Measurements from ENCODE around the gene DUSP5.
"Not testable (repeated sequence)": the region's sequence is repeated elsewhere in the genome, so short reads cannot be mapped to it uniquely, and the experiment has no call there.

Gene DUSP5

DNA sequence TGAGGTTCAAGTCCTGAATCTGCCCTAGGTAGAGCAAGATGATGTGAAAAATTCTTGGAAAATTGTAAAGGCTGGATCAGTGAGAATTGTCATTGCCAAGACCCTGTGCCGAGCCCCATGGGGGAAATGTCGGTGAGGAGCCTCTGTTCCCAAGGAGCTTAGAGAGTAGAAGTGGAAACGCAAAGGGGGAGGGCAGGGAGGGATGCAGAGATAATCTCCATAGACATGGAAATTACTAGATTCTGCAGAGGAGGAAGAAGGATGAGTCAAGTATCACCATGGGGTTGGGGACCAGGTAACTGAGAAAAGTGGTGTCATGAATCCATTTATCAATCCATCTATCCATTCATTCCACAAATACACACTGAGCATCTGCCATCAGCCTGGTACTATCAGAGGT, 26.0 kb downstream of the DUSP5 start:
- DNase-seq, result no peak

DNA sequence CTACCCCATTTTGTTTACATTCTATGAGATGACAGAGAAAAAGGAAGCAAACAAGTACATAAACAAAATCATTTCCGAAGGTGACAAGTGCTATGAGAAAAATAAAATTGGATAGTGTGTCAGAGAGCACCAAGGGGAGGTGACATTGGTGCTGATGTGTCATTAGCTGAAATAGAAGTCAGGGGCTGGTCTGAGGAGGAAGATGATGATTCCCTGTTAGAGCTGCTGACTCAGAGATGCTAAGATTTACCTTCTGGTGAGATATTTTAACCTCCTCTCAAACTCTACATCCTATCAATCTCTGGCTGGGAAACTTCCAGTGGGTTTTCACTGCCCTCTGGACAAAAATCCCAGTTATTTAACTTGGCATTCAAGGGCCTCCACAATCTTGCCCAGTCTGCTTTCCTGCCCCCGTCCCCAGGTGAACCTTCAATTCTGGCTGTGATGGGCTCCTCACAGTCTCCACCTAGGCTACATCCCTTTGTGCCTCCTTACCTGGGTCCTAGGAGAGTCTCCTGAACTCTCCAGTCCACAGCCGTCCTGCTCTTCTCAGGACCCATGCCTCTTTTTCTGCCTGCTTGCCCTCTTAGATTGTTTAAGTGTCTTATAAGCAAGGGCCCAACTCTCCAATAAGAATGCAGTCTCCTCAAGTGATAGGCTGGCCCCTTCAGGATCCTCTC, 26.6 kb downstream of the DUSP5 start:
- DNase-seq, result no peak

DNA sequence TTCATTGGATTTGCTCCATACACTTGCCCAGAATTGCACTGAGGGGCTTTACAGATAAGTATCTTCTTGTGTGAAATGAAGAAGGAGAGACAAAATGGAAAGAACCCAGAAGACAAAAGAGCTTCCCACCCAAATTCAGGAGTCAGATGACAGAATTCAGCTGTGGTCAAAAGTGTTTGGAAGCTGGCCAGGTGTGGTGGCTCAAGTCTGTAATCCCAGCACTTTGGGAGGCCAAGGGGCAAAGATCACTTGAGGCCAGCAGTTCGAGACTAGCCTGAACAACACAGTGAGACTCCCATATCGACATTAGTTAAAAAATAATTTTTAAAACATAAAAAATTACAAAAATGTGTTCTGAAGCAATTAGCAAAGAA, 27.1 kb downstream of the DUSP5 start:
- no peak for DNase-seq

DNA sequence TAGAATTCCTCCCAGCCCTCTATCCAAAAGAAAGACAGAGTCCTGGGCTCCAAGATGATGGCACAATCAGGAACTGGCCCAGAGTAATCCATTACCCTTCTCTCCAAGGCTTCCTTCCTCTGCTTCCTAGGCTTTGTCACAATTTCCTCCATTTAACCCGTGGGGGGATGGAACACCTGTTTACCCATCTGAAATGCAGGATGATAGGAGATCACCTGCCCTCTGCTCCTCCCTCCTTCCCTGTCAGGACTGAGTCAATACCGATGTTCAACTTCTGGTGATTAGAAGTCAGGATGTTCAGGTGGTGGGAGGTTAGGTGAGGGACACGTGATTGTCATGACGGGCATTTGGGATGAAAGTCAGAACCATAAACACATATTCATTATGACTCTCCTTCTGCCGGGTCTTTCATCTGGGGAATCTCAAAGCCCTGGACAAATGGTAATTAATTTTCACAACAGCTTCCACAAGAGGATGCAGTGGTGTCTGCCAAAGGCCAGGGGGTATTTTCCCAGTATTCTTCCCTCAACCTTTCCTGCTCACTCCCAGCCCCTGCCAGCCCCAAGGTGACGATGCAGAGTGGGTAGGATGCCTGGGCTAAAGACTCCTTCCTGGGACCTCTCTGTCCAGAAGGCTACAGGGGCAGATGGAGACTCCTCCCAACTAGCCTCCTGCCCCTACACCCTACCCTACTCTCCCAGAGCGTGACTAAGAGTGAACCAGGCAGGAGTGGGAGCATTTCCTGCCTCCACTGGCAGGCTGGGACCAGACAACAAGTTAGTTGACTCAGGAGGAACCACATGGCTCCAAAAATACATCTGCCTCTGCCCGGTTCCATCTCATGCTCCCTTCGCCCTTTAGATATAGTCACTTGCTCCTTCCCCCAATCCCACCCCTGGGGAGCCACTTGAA, 27.9 kb downstream of the DUSP5 start:
- no peak for DNase-seq

DNA sequence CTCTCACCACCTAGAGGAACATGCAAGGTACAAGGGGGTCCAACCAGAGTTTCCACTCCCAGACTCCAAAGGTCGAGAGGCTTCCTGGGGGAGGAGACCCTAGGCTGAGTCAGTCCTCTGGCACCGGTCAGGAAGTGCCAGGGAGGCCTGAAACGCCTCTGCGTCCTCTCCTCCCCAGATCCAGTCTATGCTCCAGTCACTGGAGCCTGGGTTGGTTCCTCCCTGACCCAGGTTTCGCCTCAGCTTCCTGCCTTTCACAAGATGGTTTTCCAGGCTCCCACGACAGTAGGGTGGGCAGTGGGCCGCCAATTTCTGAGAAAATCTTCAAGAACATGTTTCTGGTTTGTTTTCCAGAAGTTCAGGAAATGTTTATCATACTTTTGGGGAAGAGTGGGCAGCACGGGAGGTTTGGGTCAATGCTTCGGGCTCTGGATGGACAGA, 30.0 kb downstream of the DUSP5 start:
- no peak for DNase-seq

DNA sequence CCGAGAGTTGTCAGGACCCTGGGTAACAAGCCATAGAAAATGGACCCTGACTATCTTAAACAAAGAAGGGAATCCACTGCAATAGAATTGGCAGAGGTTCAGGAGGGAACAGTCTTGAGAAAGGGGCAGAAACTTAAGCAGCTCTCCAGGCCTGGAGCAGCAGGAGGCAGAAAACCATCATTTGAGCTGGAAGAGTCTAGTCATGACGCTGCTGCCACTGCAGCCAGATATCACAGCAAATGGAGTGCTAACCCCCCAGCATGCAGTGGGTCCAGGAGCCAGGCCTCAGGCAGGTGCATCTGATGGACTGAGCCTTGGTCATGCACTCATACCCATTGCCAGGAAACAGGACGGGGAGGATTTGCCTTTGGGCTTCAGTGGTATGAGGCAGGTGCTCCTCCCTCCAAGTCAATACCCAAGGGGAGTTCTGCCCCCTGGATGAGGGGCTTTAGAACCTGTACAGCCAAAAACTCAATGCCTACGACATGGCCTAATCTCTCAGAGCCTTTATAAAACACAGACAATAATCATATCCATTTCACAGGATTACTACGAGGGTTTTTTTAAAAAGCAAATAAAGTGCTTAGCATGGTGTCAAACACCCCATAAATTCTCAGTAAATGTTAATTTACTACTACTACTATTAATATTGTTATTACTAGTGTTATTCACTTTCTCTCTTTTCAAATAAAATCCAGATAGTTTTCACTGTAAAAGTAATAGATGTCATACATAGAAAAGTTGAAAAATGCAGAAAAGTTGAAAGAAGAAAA, 30.7 kb downstream of the DUSP5 start:
- no peak for DNase-seq

DNA sequence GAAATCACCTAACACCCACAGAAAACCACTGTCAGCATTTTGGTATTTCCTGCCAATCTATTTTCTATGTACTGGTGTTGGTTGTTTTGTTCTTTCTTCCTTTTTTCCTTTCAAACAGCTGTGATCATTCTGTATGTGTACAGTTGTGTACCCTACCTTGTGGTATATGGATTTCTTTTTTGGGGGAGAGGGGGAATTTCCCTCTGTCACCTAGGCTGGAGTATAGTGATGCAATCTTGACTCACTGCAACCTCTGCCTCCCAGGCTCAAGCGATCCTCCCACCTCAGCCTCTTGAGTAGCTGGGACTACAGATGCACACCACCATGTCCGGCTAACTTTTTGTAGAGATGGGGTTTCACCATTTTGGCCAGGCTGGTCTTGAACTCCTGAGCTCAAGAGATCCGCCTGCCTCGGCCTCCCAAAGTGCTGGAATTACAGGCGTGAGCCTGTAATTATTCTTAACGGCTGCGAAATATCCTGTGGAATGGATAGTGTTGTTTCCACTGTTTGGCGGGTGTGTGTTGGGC, 31.4 kb downstream of the DUSP5 start:
- not testable (repeated sequence) for DNase-seq

DNA sequence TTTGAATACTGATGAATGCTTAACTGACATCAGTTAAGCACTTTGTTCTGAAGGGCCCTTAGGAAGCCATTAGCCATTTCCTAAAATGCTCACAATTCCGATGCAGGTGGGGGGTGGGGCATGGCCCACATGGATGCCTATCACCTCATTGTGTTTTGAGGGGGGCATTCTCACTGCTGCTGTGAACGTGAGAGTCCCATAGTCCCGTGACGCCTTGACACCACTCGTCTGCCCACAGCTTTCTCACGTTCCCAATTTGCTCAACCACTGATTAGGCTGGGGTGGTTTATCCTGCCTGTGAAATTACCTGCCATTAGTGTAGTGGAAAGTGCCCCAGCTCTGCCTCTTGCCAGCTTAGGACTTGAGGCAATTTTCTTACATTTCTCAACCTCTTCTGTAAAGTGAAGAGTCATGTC, 31.9 kb downstream of the DUSP5 start:
- DNase-seq, result no peak

DNA sequence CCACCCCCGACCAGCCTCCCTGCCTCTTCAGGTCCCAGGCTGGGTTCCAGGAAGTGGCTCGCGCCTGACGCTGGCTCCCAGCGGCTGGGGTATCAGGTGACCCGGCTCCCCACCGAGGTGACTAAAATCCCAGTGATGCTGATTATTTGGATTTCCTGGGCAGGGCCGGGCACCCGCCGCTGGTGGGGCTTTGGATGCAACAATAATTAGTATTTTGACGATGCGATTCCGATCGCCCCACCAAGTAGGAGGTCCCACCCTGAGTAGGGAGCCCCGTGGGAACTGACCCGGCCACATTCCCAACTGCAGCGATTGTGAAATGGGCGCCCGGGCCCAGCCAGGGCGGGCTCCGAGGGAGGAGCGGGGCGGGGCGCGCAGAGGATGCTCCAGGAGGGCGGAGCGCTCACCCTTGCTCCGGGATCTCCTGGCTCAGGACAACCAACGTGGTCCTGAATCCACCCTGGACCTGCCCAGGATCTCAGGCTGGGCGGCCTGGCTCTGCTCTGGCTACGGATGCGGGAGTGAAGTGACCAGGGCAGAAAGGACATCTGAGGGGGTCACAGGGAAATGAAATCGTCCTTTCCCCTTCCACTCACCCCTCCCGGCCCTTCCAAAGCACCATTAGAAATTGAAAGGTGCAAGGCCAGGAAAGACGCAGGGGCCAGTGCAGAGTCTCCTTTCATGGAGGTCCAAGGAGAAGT, 32.6 kb downstream of the DUSP5 start:
- DNase-seq, result no peak

DNA sequence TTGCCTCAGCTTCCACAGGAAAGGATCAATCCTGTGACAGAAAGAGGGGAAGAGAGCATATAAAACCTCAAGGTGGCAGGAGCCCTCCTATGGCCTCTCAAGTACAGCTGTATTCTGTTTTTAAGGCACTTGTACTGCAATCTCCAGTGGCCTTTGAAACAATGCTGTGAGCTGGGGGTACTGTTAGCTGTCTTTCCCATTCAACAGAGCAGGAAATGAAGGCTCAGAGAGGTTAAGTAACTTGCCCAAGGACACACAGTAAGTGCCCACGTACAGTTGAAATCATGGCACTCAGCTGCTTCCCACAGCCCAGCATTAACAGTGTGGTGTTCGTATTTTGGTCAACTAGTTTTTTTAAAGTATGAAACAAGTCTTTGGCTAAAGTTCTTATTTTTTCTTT, 34.0 kb downstream of the DUSP5 start:
- no peak for DNase-seq

DNA sequence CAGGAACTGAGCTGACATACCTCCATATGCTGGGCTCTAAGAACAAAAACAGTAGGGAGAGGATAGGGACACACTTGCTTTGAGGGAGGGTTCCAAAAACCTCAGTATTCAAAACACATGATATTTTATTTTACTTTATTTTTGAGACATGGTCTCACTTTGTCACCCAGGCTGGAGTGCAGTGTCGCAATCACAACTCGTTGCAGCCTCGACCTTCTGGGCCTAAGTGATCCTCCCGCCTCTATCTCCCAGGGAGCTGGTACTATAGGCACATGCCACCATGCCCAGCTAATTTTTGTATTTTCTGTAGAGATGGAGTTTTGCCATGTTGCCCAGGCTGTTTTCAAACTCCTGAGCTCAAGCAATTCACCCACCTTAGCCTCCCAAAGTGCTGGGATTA, 34.9 kb downstream of the DUSP5 start:
- not testable (repeated sequence) for DNase-seq

DNA sequence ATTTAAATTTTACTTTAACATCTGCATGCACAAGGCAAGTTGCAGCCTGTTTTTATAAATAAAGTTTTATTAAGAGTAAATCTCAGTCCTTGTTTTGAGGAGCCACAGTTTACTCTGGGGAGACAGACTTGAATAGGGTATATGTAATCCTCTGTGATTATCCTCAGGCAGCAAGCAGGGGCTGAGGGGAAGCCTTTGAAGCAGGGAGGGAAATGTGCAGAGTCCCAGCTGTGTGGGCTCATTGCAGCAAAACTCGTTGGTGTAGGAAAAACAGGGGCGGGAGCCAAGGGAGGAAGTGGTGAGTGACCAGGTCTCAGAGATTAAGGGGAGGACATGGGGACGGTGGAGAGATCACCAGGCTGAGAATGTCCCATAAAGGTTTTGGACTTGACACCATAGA, 35.4 kb downstream of the DUSP5 start:
- no peak for DNase-seq

DNA sequence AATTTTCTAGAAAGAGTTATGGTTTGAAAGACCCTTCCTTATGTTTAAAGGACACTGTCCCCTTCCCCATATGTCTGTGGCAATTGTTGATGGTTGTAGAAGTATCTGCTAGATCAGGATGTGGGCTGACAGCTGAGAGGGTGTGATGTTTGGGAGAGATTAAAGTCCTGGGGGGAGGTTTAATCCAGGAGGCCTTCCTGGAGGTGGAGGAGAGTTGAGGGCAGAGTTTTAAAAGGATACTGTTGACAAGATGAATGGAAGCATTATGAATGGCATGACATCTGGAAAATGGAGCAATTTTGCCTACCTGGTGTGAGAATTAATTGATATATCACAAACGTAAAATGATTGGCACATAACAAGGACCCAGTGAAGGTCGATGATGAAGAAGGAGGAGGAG, 36.9 kb downstream of the DUSP5 start:
- DNase-seq, result no peak

DNA sequence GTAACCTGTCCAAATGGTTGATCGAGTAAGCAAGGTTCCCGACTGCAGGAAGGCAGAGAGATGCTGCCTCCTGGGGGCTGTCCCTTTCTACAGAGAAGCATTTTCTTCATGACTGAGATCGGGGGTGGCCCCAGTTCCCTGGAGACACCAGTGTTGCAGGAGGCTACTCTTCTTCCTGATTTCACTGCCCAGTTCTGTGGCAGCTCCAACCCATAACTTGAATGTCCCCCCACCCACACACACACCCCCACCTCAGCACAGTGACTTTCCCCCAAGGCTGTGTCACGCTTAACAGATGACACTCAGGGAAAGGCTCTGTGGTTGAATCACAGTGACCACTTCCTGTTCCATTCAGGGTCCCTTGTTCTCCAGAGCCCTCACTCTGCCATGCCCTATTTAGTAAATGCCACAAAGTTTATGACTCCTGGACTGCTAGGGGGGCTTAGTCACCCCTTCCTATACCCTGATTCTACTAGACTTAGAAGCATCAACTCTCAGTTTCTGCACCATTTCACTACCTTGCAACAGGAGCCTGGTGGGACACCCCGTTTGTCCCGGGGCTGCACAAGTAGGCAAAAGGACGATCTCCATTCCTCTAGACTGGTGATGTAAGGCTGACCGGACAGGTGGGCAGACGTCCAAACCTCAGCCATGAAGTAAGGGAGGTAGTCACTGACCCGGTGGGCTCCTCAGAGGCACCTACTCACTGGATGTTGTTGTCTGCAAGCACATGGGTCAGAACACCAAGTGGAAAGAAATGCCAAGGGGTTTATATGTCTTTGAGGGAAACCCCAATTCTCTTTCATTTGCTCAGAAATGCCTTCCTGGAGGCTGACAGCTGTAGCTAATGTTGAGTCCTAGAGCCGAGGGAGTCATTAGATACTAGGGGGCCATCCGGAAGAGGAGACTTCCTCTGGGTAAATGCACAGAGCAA, 38.5 kb downstream of the DUSP5 start:
- DNase-seq, result no peak

DNA sequence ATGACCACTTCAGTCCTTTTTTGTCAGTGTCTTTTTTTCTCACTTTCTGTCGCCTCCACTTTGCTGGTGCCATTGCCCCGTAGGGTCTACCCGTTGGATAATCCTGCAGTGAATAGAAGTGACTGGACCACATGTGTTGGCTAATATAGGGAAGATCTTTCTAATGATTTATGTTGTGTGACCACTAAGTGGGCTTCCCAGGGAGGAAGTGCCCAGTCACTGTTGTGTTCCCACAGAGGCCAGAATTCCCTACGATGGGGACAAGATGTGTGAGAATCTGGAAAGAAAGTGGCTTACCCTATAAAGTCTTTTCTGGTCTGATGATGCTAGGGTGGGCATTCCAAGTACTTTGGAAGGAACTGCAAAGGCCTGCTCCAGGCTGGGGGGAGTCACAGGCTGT, 41.4 kb downstream of the DUSP5 start:
- no peak for DNase-seq

DNA sequence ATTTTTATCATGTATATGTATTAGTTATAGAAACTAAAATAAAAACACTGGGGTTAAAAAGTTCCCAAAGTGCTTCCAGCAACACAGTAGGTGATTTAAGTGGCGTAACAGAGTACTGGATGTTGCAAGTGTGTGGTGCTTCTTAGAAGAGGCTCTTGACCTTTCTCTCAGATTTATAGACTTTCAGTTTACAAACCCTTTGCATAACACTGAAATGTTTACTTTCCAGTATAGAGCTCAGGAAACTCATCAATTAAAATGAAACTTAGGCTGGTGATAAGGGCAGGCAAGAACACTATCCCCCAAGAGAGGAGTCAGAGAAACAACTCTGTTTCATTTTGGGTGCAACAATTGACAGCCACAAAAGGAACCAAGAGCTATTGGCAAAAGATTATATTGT, 42.3 kb downstream of the DUSP5 start:
- DNase-seq, result no peak

DNA sequence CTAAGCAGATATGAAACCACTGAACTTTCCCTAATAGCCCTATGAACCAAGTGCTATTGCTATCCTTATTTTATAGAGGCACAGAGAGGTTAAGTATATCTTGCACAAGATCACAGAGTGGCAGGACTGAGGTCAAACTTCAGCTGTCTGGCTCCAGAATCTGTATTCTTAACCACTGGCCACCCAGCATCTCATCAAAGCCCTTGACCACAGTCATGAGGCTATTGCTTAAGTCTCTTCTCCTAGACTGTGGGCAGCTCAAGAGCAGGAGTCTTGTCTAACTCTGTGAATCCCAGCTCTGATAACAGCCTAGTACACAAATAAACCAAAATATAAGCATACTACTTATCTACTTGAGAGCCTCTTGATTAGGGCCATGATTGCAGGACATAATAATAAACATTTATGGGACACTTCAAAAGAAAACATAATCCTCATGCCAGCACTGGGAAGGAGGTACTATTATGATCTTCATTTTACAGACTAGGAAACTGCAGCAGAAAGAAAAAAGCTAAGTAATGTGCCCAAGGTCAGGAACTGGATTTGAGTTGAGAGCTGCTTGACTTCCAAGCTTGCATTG, 47.3 kb downstream of the DUSP5 start:
- DNase-seq, result no peak

DNA sequence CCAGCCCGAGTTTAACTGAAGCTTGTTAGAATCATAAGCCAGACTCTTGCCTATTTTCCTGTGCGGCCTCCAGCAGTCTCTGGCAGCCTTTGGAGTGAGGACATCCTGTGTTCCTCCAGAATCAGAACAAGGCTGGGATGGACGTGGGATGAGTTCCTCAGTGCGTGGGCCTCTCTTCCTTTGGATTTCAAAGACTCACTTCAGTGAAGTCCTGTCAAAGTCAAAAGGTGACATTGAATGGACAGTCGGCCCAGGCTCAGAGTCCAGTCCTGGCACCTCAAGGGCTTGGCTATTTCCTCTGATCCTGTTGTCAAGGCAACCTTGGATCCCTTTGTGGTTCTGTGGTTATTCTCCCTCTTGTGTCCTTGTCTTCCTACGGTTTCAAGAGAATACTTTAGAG, 48.4 kb downstream of the DUSP5 start:
- no peak for DNase-seq

DNA sequence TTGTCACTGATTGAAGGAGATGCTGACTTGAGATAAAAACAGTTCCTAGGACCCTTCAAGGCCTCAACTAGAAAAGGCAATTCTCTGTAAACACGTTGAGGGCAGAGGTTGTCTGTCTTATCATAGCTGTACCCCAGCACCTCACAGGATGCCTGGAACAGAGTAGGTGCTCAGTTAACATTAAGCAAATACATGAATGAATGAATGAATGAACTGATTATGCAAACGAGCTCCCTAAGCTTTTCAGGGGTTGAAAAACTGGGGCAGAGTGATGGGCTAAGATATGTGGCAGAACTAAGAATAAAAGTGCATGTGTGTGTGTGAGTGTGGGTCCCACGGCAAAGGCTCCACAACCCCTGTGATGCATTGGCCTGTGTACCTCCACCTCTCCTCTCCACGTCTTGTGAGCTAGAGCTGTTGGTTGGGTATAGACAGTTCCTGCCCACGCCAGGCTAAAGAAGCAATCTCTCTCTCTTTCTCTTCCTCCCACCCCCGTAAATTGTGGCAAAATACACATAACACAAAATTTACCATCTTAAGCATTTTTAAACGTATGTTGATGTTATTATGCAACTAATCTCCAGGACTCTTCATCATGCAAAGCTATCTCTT, 48.9 kb downstream of the DUSP5 start:
- DNase-seq, result no peak

DNA sequence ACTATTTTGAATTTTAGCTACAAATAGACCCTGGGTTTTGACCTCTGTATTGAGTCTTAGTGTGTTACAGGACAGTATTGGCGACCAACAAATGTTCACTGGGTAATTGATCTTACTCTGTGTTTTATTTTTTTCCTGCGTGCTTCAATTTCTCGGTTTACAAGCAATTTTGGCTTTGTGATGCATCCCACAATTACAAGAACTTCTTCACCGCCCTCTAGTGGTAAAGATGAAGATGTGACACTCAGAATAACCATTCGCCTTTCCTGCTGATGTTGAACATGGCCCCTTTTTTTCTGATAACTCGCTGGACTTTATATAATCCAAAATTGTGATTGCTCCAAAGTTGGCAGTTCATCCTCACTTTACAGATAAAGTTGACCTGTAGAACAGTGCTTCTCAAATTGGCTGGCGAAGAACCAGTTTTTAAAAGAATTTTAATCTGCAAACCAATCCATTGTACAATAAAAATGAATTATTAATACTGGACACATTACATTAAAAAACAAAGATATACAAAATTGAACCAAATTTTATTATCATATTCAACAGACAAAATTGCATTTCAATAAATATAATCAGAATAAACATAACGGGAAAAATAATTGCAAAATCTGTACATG, 49.5 kb downstream of the DUSP5 start:
- peak; percentile 13 for DNase-seq
